Psoas muscle (tissue), 8 donors: ENCODE measurements around the gene CD300LD. TPM values are rescaled to one million over a fixed set of nuclear protein-coding genes. Genes with fewer than 3 reads are reported as not detected.
"Not testable (repeated sequence)": the region's sequence is repeated elsewhere in the genome, so short reads cannot be mapped to it uniquely, and the experiment has no call there.

Experiments used
- ATAC-seq, 4 donors: fragments of 200-7000 bp; cut with Tn5 transposase; one replicate each; pipeline ENCODE4 v1.9.1; 2020; ENCODE audit warnings: moderate library complexity in 3 of 4, mild to moderate bottlenecking in 2 of 4
- DNase-seq, 2 donors: peaks; one replicate each; pipeline ENCODE4 v3.0.0-alpha.2; 2020
- H3K27ac ChIP-seq: fragments of 200-600 bp; one replicate; pipeline ENCODE4 v1.8.0; 2022
- H3K27me3 ChIP-seq, 3 donors: fragments of 200-600 bp in 1 of 3; one replicate each; pipeline versions ENCODE4 v1.6.1 to v1.8.0; 2013 to 2022; ENCODE audit warnings: low read length in 2 of 3, mild to moderate bottlenecking in 2 of 3, moderate library complexity in 1 of 3; ENCODE audit not compliant: insufficient read depth in 3 of 3
- H3K36me3 ChIP-seq, 2 donors: fragments of 200-600 bp in 1 of 2; one replicate each; pipeline versions ENCODE4 v1.6.1 to v1.8.0; 2013 to 2022; ENCODE audit warnings: low read depth in 1 of 2, mild to moderate bottlenecking in 1 of 2, moderate library complexity in 1 of 2; ENCODE audit not compliant: insufficient read depth in 1 of 2
- H3K4me1 ChIP-seq: fragments of 200-600 bp; one replicate; pipeline ENCODE4 v1.8.0; 2022
- H3K4me3 ChIP-seq: fragments of 200-600 bp; one replicate; pipeline ENCODE4 v1.8.0; 2022; ENCODE audit warnings: mild to moderate bottlenecking
- H3K9me3 ChIP-seq: fragments of 200-600 bp; one replicate; pipeline ENCODE4 v1.8.0; 2022
- WGBS, 3 donors: extraction: QIAGEN DNeasy Blood & Tissue Kit; methylation state at CpG; one replicate each; pipeline versions ENCODE4 v1.1.6 to v1.1.7; 2013; 5-methylcytosine and 5-hydroxymethylcytosine counted together
- intact Hi-C, 2 donors: fragments of 100-400 bp; cut with DNase I; formaldehyde crosslinking; loops; one replicate each; pipeline versions ENCODE4 v1.11.0 to v1.14.2; 2022
- polyA plus RNA-seq, 3 donors: library from polyadenylated mRNA; stranded (reverse); fragments of 200-250 nt; gene quantifications; one replicate each; pipeline ENCODE4 v1.2.3, GENCODE V29; 2013
- total RNA-seq, 4 donors: library from RNA; stranded (reverse); fragmentation: NEBNext Ultra II Directional in 2 of 4; extraction: Animal tissue kit (Norgen Biotek cat#: 25700) in 2 of 4; gene quantifications; one replicate each; pipeline versions ENCODE4 v1.2.1 to v1.2.4, GENCODE V29; 2021 to 2023
- TF ChIP-seq, protein P1 (sequence below): fragments of 200-600 bp; IDR thresholded peaks from one replicate; pipeline ENCODE4 v1.8.0; 2022; ENCODE audit warnings: antibody characterized with exemption
- donor health status: healthy with polysubstance abuse.
- donor health status: DM: no; HTN: no; CAD: no; lungs with moderate emphysema.
- donor health status: Bipolar disorder and iron deficiency.
- donor health status: healthy.
- donor health status: DM: yes; HTN: yes; CAD: no.
- donor health status: DM: no; HTN: no; CAD: no.
- donor health status: DM: no; HTN: no; CAD: no.
- donor health status: DM: yes; HTN: yes; CAD: no.

The CD300LD gene
- total and polyA plus RNA-seq, 7 donors: not detected

- Histone ChIP-seq H3K9me3 (no peaks in the 10 kb centered on the region), H3K36me3 (no peaks in the 10 kb centered on the region), H3K4me1 (no peaks in the 10 kb centered on the region), H3K4me3 (no peak overlapping the region), H3K27me3 (peaks cover 0 to 17% (median 0%) of the 10 kb centered on the region in 3 donors), H3K27ac (no peak overlapping the region)
- intact Hi-C loops: no loop called here
- ATAC-seq (no peak), DNase-seq (no peak)
- WGBS, 3 donors: 52 to 63% (median 58%) methylated on average over 3 of the region's 3 CpGs
- TF ChIP-seq, protein P1, sequence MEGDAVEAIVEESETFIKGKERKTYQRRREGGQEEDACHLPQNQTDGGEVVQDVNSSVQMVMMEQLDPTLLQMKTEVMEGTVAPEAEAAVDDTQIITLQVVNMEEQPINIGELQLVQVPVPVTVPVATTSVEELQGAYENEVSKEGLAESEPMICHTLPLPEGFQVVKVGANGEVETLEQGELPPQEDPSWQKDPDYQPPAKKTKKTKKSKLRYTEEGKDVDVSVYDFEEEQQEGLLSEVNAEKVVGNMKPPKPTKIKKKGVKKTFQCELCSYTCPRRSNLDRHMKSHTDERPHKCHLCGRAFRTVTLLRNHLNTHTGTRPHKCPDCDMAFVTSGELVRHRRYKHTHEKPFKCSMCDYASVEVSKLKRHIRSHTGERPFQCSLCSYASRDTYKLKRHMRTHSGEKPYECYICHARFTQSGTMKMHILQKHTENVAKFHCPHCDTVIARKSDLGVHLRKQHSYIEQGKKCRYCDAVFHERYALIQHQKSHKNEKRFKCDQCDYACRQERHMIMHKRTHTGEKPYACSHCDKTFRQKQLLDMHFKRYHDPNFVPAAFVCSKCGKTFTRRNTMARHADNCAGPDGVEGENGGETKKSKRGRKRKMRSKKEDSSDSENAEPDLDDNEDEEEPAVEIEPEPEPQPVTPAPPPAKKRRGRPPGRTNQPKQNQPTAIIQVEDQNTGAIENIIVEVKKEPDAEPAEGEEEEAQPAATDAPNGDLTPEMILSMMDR: no peak
Measured at GRCh38 chr17:74561586-74561985, 30.5 kb downstream of the CD300LD start.

DNA sequence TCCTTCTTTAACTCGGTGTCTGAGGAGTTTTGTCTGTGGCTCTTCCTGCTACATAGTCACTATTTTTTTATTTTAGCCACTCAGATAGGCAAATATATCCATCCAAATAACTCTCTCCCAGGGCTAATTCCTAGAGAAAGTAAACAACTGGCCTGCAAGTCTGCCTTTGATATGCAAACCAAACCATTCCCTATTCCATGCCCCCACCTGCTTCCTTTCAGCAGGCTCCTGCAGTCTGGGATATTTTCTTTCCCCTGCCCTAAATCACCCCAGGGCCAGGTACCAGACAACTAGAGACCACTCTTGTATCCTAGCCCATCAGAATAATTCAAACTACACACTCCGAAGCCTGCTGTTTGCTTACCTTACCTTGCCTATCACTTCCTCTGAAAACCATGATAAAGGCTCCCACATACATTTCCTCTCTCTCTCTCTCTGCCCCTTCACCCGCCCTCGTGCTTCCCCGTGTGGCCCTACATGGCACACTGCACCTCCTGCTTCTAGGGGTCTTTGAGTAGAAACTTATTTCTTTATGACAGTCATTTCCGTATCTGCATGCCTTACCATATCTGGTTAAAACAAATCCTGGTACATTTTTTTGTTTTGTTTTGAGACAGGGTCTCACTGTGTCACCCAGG is 33.1 kb downstream of the CD300LD start:
- Histone ChIP-seq H3K27ac (no peak overlapping the region), H3K4me1 (no peaks in the 10 kb centered on the region), H3K4me3 (no peak overlapping the region), H3K27me3 (peaks cover 0 to 11% (median 0%) of the 10 kb centered on the region in 3 donors), H3K36me3 (no peaks in the 10 kb centered on the region), H3K9me3 (no peaks in the 10 kb centered on the region)
- TF ChIP-seq, protein P1: no peak
- intact Hi-C loops: no loop called here
- WGBS, 3 donors: 68 to 86% (median 80%) methylated on average over 6 of the region's 6 CpGs
- DNase-seq (no peak), ATAC-seq (no peak)

DNA sequence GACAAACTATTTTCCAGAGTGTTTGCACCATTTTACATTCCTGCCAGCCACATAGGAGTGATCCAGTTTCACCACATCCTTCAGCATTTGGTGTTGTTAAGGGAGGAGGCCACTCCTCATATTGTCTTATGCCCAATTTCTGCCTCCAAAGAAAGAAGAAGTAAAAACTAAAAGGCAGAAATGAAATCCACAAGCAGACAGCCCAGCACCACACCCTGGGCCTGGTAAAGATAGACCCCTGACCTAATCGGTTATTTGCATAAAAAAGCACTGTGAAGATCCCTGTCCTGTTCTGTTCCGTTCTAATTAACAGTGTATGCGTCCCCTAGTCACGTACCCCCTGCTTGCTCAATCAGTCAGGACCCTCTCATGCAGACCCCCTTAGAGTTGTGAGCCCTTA is 33.7 kb downstream of the CD300LD start:
- H3K9me3 ChIP-seq, H3K36me3 ChIP-seq, DNase-seq, H3K4me3 ChIP-seq, intact Hi-C loops, H3K27ac ChIP-seq, H3K4me1 ChIP-seq, ATAC-seq: not testable (repeated sequence)
- 73 to 86% (median 79%) methylated on average over 4 of the region's 4 CpGs for WGBS, 3 donors
- H3K27me3 ChIP-seq: peaks cover 0 to 11% (median 0%) of the 10 kb centered on the region in 3 donors

GRCh38 chr17:74555427-74555940 is 36.6 kb downstream of the CD300LD start:
- 71 to 76% (median 75%) methylated on average over 7 of the region's 7 CpGs for WGBS, 3 donors
- Histone ChIP-seq H3K4me1 (no peaks in the 10 kb centered on the region), H3K9me3 (no peaks in the 10 kb centered on the region), H3K27me3 (no peaks in the 10 kb centered on the region), H3K27ac (no peak overlapping the region), H3K4me3 (no peak overlapping the region), H3K36me3 (no peaks in the 10 kb centered on the region)
- DNase-seq (no peak), ATAC-seq (no peak)
- TF ChIP-seq, protein P1: no peak
- intact Hi-C loops: no loop called here

GRCh38 chr17:74554909-74555308 is 37.2 kb downstream of the CD300LD start:
- no peak overlapping the region for H3K27ac ChIP-seq
- WGBS, 3 donors: 67 to 69% (median 68%) methylated on average over 6 of the region's 6 CpGs
- H3K9me3 ChIP-seq: no peaks in the 10 kb centered on the region
- TF ChIP-seq, protein P1: no peak
- no peaks in the 10 kb centered on the region for H3K27me3 ChIP-seq
- no peaks in the 10 kb centered on the region for H3K4me1 ChIP-seq
- intact Hi-C loops: no loop called here
- no peak overlapping the region for H3K4me3 ChIP-seq
- ATAC-seq (no peak), DNase-seq (no peak)
- no peaks in the 10 kb centered on the region for H3K36me3 ChIP-seq
